ENCODE measurements around the gene LOXL1. TPM values are rescaled to one million over a fixed set of nuclear protein-coding genes. Genes with fewer than 3 reads are reported as not detected.
A peak's percentile ranks its signal among the peaks of the same experiment; 100 is the strongest.

Gene LOXL1
- total RNA-seq, 1 experiment from 2014 or later: 249 TPM

- POLR2A ChIA-PET (ENCODE audit: unreplicated experiment): no interaction called here
- intact Hi-C loops (cut with micrococcal nuclease): loop anchor here (5.0 kb wide), 1 partner anchor 56 kb away; no protein-coding TSS in a partner anchor
- TSS peak; percentile 17 for BruUV-seq (replicated peaks)
Observed at GRCh38 chr15:73991260-73991659, 65.0 kb downstream of the LOXL1 start.

GRCh38 chr15:73991726-73992593 lies 65.7 kb downstream of the LOXL1 start, which contains the start of gene STOML1:
Gene STOML1, minus strand, starts transcription at chr15:73992295. Its CDS starts 72 bp downstream, at chr15:73992223.
- peaks cover 24% of the 10 kb centered on the region for H3K79me2 ChIP-seq (ENCODE audit: low read length)
- ATAC-seq (peak; percentile 68), DNase-seq (peak; percentile 95)
- BruUV-seq (replicated peaks): no TSS peak
- peak within 1 kb of the TSS; percentile 98 for H3K4me2 ChIP-seq (ENCODE audit: low read length)
- peak within 1 kb of the TSS; percentile 85 for H3K4me3 ChIP-seq (ENCODE audit: low read length)
- H3K36me3 ChIP-seq (ENCODE audit: low read depth, low read length): no peaks in the 10 kb centered on the region
- no peaks in the 10 kb centered on the region for H3K9me2 ChIP-seq (replicated peaks; ENCODE audit: low read length)
- peak within 1 kb of the TSS; percentile 88 for H2AFZ ChIP-seq (ENCODE audit: low read length)
- TF ChIP-seq EZH2 (IDR thresholded peaks at IDR 0.05; ENCODE audit: low read length, unreplicated experiment) (no peak), CTCF (conservative IDR thresholded peaks at IDR 0.05; ENCODE audit: low read depth, low read length) (peak; percentile 79)
- no peaks in the 10 kb centered on the region for H4K20me1 ChIP-seq (ENCODE audit: low read length)
- intact Hi-C loops (cut with micrococcal nuclease): loop anchor here (5.0 kb wide), 1 partner anchor 55 kb away; no protein-coding TSS in a partner anchor
- H3F3A ChIP-seq (ENCODE audit: low read length, unreplicated experiment): no peaks in the 10 kb centered on the region
- POLR2A ChIA-PET (ENCODE audit: unreplicated experiment): no interaction called here
- CTCF ChIA-PET: interaction anchor here (0.5 kb wide), 1 partner anchor 1543 kb away, joined by 7 read pairs; no protein-coding TSS in a partner anchor
- peaks cover 59% of the 10 kb centered on the region for H3K4me1 ChIP-seq (ENCODE audit: insufficient read depth, low read length)
- peak within 1 kb of the TSS; percentile 81 for H3K9ac ChIP-seq (ENCODE audit: low read length)
- H3K9me3 ChIP-seq (ENCODE audit: low read length): no peaks in the 10 kb centered on the region
- no peak within 1 kb of the TSS for H3K27ac ChIP-seq (ENCODE audit: low read length)
- H3K27me3 ChIP-seq (ENCODE audit: low read length): no peaks in the 10 kb centered on the region

More at GRCh38 chr15:73991260-73991659, 65.0 kb downstream of the LOXL1 start:
- Histone ChIP-seq H3K27me3 (ENCODE audit: low read length) (no peaks in the 10 kb centered on the region), H3F3A (ENCODE audit: low read length, unreplicated experiment) (no peaks in the 10 kb centered on the region), H3K4me1 (ENCODE audit: insufficient read depth, low read length) (peaks cover 52% of the 10 kb centered on the region), H3K9me2 (replicated peaks; ENCODE audit: low read length) (no peaks in the 10 kb centered on the region), H2AFZ (ENCODE audit: low read length) (peak overlapping the region; percentile 88; the same call in 1 of the 2 replicates), H4K20me1 (ENCODE audit: low read length) (no peaks in the 10 kb centered on the region), H3K79me2 (ENCODE audit: low read length) (peaks cover 17% of the 10 kb centered on the region), H3K4me2 (ENCODE audit: low read length) (peak overlapping the region; percentile 98), H3K9me3 (ENCODE audit: low read length) (no peaks in the 10 kb centered on the region), H3K4me3 (ENCODE audit: low read length) (peak overlapping the region; percentile 85), H3K27ac (ENCODE audit: low read length) (no peak overlapping the region), H3K36me3 (ENCODE audit: low read depth, low read length) (no peaks in the 10 kb centered on the region), H3K9ac (ENCODE audit: low read length) (peak overlapping the region; percentile 81)
- CTCF ChIA-PET: no interaction called here
- no peak for ATAC-seq
- no peak for DNase-seq
- no peak for TF ChIP-seq CTCF (conservative IDR thresholded peaks at IDR 0.05; ENCODE audit: low read depth, low read length)

GRCh38 chr15:73992594-73992898 lies 66.3 kb downstream of the LOXL1 start:
- H3K36me3 ChIP-seq (ENCODE audit: low read depth, low read length): no peaks in the 10 kb centered on the region
- BruUV-seq (replicated peaks): no TSS peak
- no peaks in the 10 kb centered on the region for H4K20me1 ChIP-seq (ENCODE audit: low read length)
- H3K79me2 ChIP-seq (ENCODE audit: low read length): peaks cover 30% of the 10 kb centered on the region
- no peak overlapping the region; the same call in 1 of the 2 replicates for H3K9ac ChIP-seq (ENCODE audit: low read length)
- intact Hi-C loops (cut with micrococcal nuclease): loop anchor here (5.0 kb wide), 1 partner anchor 55 kb away; no protein-coding TSS in a partner anchor
- H3F3A ChIP-seq (ENCODE audit: low read length, unreplicated experiment): no peaks in the 10 kb centered on the region
- peak overlapping the region; percentile 85 for H3K4me3 ChIP-seq (ENCODE audit: low read length)
- no peak overlapping the region for H3K27ac ChIP-seq (ENCODE audit: low read length)
- ATAC-seq (no peak), DNase-seq (no peak)
- H3K9me2 ChIP-seq (replicated peaks; ENCODE audit: low read length): no peaks in the 10 kb centered on the region
- no peaks in the 10 kb centered on the region for H3K9me3 ChIP-seq (ENCODE audit: low read length)
- ChIA-PET CTCF (interaction anchor here (0.5 kb wide), 1 partner anchor 1542 kb away, joined by 7 read pairs; no protein-coding TSS in a partner anchor), POLR2A (ENCODE audit: unreplicated experiment) (no interaction called here)
- H3K27me3 ChIP-seq (ENCODE audit: low read length): no peaks in the 10 kb centered on the region
- H2AFZ ChIP-seq (ENCODE audit: low read length): peak overlapping the region; percentile 83
- H3K4me2 ChIP-seq (ENCODE audit: low read length): peak overlapping the region; percentile 98
- no peak for TF ChIP-seq CTCF (conservative IDR thresholded peaks at IDR 0.05; ENCODE audit: low read depth, low read length)
- peaks cover 61% of the 10 kb centered on the region for H3K4me1 ChIP-seq (ENCODE audit: insufficient read depth, low read length)

Measured in PC-3 (cell line).